ENCODE data around the gene EYA2. TPM values are rescaled to one million over a fixed set of nuclear protein-coding genes. Genes with fewer than 3 reads are reported as not detected.

The EYA2 gene
- total RNA-seq, 1 experiment from 2014 or later: not detected

- intact Hi-C loops (cut with micrococcal nuclease): no loop called here
- H3K4me1 Mint-ChIP-seq (ENCODE audit: insufficient read depth, unreplicated experiment): peaks cover 5% of the 10 kb centered on the region
- TF ChIP-seq CTCF (IDR thresholded peaks at IDR 0.05; ENCODE audit: unreplicated experiment): no peak
- H3K4me3 Mint-ChIP-seq (ENCODE audit: unreplicated experiment): no peak overlapping the region
- H3K27ac Mint-ChIP-seq (ENCODE audit: low read depth, unreplicated experiment): no peak overlapping the region
- CTCF ChIA-PET: interaction anchor here (0.6 to 3.9 kb wide), 8 partner anchors 11 to 465 kb away, joined by 3 to 30 read pairs (median 4); no protein-coding TSS in a partner anchor
- H3K27me3 Mint-ChIP-seq (ENCODE audit: insufficient read depth, unreplicated experiment): no peaks in the 10 kb centered on the region
- BruUV-seq (replicated peaks): TSS peak; percentile 12
- H3K9me3 Mint-ChIP-seq (ENCODE audit: unreplicated experiment): no peaks in the 10 kb centered on the region
- DNase-seq (ENCODE audit: unreplicated experiment): no peak
- peaks cover 74% of the 10 kb centered on the region for H3K36me3 Mint-ChIP-seq (ENCODE audit: insufficient read depth, unreplicated experiment)
- POLR2A ChIA-PET: no interaction called here
Measured at GRCh38 chr20:47217482-47218446, 323.1 kb downstream of the EYA2 start.

- intact Hi-C loops (cut with micrococcal nuclease): no loop called here
- DNase-seq (ENCODE audit: unreplicated experiment): peak; percentile 54
- Mint-ChIP-seq H3K36me3 (ENCODE audit: insufficient read depth, unreplicated experiment) (peaks cover 98% of the 10 kb centered on the region), H3K27me3 (ENCODE audit: insufficient read depth, unreplicated experiment) (no peaks in the 10 kb centered on the region), H3K27ac (ENCODE audit: low read depth, unreplicated experiment) (no peak overlapping the region), H3K4me1 (ENCODE audit: insufficient read depth, unreplicated experiment) (peaks cover 5% of the 10 kb centered on the region), H3K4me3 (ENCODE audit: unreplicated experiment) (no peak overlapping the region), H3K9me3 (ENCODE audit: unreplicated experiment) (no peaks in the 10 kb centered on the region)
- ChIA-PET CTCF (interaction anchor here (0.6 to 3.9 kb wide), 9 partner anchors 9 to 235 kb away, joined by 3 to 30 read pairs (median 4); no protein-coding TSS in a partner anchor), POLR2A (interaction anchor here (0.6 kb wide), 1 partner anchor 468 kb away, joined by 3 read pairs; no protein-coding TSS in a partner anchor)
- TF ChIP-seq CTCF (IDR thresholded peaks at IDR 0.05; ENCODE audit: unreplicated experiment): peak; percentile 41
- BruUV-seq (replicated peaks): no TSS peak
Measured at GRCh38 chr20:47220161-47220582, 325.5 kb downstream of the EYA2 start.

DNA sequence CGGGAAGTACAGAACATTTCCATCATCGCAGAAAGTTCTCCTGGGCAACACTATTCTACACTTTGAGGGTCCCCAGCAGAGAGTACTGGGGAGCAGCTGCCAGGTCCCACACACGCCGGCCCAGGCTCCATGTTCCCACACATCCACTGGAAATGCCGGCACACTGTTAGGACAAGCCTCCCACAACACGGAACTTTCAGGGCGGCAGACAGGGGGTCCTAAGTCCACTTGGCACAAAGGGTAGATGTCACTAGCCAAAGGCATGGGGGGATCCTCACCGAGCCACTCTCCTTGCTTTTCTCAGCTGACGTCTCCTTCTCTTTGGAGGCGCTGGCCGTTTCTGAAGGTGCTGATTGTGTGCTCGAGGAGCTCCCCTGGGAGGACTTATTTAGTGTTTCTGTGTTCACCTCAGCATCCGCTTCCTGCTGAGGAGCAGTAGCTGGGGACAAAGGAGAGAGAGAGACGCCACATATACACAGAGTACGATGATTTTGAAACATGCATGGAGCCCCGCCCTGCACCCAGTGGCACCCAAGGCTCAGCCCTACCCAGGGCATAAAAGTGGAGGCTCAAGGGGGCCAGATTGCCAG lies 326.5 kb downstream of the EYA2 start:
- Mint-ChIP-seq H3K36me3 (ENCODE audit: insufficient read depth, unreplicated experiment) (peaks cover 100% of the 10 kb centered on the region), H3K4me3 (ENCODE audit: unreplicated experiment) (no peak overlapping the region), H3K9me3 (ENCODE audit: unreplicated experiment) (no peaks in the 10 kb centered on the region), H3K27me3 (ENCODE audit: insufficient read depth, unreplicated experiment) (no peaks in the 10 kb centered on the region), H3K4me1 (ENCODE audit: insufficient read depth, unreplicated experiment) (no peaks in the 10 kb centered on the region), H3K27ac (ENCODE audit: low read depth, unreplicated experiment) (no peak overlapping the region)
- TF ChIP-seq CTCF (IDR thresholded peaks at IDR 0.05; ENCODE audit: unreplicated experiment): no peak
- ChIA-PET CTCF (interaction anchor here (0.6 to 3.1 kb wide), 7 partner anchors 9 to 468 kb away, joined by 3 to 17 read pairs (median 4); no protein-coding TSS in a partner anchor), POLR2A (interaction anchor here (0.6 to 1.2 kb wide), 2 partner anchors 163 to 469 kb away, joined by 3 read pairs; no protein-coding TSS in a partner anchor)
- intact Hi-C loops (cut with micrococcal nuclease): no loop called here
- no TSS peak for BruUV-seq (replicated peaks)
- DNase-seq (ENCODE audit: unreplicated experiment): no peak

Measured in MCF 10A (cell line).